ENCODE measurements around the gene MAPKBP1. TPM values are rescaled to one million over a fixed set of nuclear protein-coding genes. Genes with fewer than 3 reads are reported as not detected.
A peak's percentile ranks its signal among the peaks of the same experiment; 100 is the strongest.

Gene MAPKBP1
- total and polyA plus RNA-seq, 2 of the 13 experiments (the other 11 are each of a cell fraction or from before 2014, with no cell fraction given): 3.0 to 7.3 TPM

DNA sequence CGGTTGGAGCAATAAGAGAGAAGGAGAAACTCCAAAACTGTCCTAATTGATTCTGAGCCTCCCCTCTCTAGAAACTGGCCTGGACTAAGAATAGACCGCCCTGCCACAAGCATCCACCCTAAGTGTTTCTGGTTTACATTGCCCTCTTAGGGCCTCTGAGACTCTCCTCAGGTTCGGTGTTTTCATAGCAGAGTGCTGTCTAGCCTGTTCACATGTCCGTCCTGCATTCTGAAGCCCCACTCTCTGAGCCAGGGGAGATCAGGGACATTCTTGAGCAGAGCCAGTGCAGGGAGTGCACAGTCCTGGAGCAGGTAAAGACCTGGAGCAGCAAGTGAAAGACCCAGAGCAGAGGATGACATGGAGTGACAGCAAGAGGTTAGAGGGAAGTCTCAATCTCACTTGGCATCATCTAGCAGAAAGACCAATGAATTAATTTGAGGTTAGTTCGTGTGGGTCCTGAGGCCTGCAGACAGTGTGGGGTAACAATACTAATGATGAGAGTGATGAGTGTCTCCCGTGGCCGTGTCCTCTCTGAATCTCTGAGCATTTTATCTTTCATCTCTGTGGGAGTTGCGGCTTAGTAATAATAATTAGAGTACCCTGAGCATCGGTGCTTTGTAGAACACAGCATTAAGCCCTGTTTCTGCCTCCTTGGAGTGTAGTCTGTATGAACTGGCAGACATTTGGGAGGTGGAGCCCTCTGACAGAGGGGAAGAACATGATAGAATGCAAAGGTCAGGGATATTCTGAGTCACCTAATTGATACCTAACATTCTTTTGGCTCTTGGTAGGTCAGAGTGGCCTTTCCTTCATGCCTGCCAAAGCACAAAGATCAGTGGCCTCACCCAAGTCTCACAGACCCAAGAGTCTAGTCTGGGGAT is 24.6 kb downstream of the MAPKBP1 start:
- POLR2A ChIA-PET: no interaction called here
- Histone ChIP-seq H4K20me1 (ENCODE audit: insufficient read depth, low read length) (no peaks in the 10 kb centered on the region), H3K9me3 (ENCODE audit: low read length) (no peaks in the 10 kb centered on the region), H3K4me3 (replicated peaks in 1 of 3; ENCODE audit: insufficient read depth in 1 of 3, low read depth in 2 of 3, low read length in 3 of 3) (no peak overlapping the region), H2AFZ (ENCODE audit: low read length) (no peak overlapping the region), H3K9ac (ENCODE audit: insufficient read depth, low read depth, low read length) (no peak overlapping the region), H3K27me3 (ENCODE audit: control insufficient read depth in 1 of 2, insufficient read depth in 2 of 2, low read length in 2 of 2) (no peaks in the 10 kb centered on the region), H3K27ac (ENCODE audit: extremely low read length, insufficient read depth, low read length) (no peak overlapping the region), H3K36me3 (replicated peaks in 1 of 2; ENCODE audit: control insufficient read depth in 1 of 2, insufficient read depth in 2 of 2, low read length in 2 of 2) (no peaks in the 10 kb centered on the region), H3K4me2 (ENCODE audit: low read depth, low read length) (peak overlapping the region; percentile 23), H3K79me2 (ENCODE audit: insufficient read depth, low read length) (no peaks in the 10 kb centered on the region), H3K4me1 (ENCODE audit: insufficient read depth, low read length) (peaks cover 37% of the 10 kb centered on the region)
- CTCF ChIA-PET (ENCODE audit: low intra/inter-chr PET ratio, low total read pairs): no interaction called here
- BruUV-seq (replicated peaks): no TSS peak
- ATAC-seq (peak; percentile 85), FAIRE-seq (peak; percentile 55), DNase-seq (ENCODE audit: low spot score) (peak; percentile 56)
- 63% methylated on average over 9 of the region's 9 CpGs for WGBS (ENCODE audit: low lambda C conversion rate)
- TF ChIP-seq MAFK (conservative IDR thresholded peaks at IDR 0.05 in 1 of 2, IDR thresholded peaks at IDR 0.05 in 1 of 2; ENCODE audit: low read length in 2 of 2) (peak; percentile 43 to 52), NR2F6 (IDR thresholded peaks at IDR 0.05) (0 out of 2 replicates have a peak, but pooled peaks have one; percentile 11), NR2F6 (CRISPR knock-in tag; IDR thresholded peaks at IDR 0.05) (0 out of 2 replicates have a peak, but pooled peaks have one; percentile 18), HNF4A (CRISPR knock-in tag; IDR thresholded peaks at IDR 0.05) (0 out of 2 replicates have a peak, but pooled peaks have one; percentile 7), HES4 (CRISPR knock-in tag; IDR thresholded peaks at IDR 0.05; ENCODE audit: borderline replicate concordance) (no peak), FOSL2 (CRISPR knock-in tag; IDR thresholded peaks at IDR 0.05) (peak; percentile 45; the same call in 1 of the 2 replicates), TEAD3 (CRISPR knock-in tag; optimal IDR thresholded peaks at IDR 0.05; ENCODE audit: borderline replicate concordance) (peak; percentile 35), NR2F1 (CRISPR knock-in tag; IDR thresholded peaks at IDR 0.05) (0 out of 4 replicates have a peak, but pooled peaks of 1 of the 2 experiments have one; percentile 16)
- TF ChIP-seq, protein P1, sequence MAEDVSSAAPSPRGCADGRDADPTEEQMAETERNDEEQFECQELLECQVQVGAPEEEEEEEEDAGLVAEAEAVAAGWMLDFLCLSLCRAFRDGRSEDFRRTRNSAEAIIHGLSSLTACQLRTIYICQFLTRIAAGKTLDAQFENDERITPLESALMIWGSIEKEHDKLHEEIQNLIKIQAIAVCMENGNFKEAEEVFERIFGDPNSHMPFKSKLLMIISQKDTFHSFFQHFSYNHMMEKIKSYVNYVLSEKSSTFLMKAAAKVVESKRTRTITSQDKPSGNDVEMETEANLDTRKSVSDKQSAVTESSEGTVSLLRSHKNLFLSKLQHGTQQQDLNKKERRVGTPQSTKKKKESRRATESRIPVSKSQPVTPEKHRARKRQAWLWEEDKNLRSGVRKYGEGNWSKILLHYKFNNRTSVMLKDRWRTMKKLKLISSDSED (CRISPR knock-in tag; IDR thresholded peaks at IDR 0.05): no peak
- TF ChIP-seq, protein P2, sequence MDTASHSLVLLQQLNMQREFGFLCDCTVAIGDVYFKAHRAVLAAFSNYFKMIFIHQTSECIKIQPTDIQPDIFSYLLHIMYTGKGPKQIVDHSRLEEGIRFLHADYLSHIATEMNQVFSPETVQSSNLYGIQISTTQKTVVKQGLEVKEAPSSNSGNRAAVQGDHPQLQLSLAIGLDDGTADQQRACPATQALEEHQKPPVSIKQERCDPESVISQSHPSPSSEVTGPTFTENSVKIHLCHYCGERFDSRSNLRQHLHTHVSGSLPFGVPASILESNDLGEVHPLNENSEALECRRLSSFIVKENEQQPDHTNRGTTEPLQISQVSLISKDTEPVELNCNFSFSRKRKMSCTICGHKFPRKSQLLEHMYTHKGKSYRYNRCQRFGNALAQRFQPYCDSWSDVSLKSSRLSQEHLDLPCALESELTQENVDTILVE (CRISPR knock-in tag; IDR thresholded peaks at IDR 0.05): no peak
- TF ChIP-seq, protein P3, sequence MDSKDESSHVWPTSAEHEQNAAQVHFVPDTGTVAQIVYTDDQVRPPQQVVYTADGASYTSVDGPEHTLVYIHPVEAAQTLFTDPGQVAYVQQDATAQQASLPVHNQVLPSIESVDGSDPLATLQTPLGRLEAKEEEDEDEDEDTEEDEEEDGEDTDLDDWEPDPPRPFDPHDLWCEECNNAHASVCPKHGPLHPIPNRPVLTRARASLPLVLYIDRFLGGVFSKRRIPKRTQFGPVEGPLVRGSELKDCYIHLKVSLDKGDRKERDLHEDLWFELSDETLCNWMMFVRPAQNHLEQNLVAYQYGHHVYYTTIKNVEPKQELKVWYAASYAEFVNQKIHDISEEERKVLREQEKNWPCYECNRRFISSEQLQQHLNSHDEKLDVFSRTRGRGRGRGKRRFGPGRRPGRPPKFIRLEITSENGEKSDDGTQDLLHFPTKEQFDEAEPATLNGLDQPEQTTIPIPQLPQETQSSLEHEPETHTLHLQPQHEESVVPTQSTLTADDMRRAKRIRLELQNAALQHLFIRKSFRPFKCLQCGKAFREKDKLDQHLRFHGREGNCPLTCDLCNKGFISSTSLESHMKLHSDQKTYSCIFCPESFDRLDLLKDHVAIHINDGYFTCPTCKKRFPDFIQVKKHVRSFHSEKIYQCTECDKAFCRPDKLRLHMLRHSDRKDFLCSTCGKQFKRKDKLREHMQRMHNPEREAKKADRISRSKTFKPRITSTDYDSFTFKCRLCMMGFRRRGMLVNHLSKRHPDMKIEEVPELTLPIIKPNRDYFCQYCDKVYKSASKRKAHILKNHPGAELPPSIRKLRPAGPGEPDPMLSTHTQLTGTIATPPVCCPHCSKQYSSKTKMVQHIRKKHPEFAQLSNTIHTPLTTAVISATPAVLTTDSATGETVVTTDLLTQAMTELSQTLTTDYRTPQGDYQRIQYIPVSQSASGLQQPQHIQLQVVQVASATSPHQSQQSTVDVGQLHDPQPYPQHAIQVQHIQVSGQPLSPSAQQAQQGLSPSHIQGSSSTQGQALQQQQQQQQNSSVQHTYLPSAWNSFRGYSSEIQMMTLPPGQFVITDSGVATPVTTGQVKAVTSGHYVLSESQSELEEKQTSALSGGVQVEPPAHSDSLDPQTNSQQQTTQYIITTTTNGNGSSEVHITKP (CRISPR knock-in tag; IDR thresholded peaks at IDR 0.05; ENCODE audit: low read depth): peak; percentile 44; the same call in 1 of the 2 replicates
- intact Hi-C loops (cut with micrococcal nuclease; ENCODE audit: unreplicated experiment) (no loop called here), in situ Hi-C loops (cut with HindIII; ENCODE audit: extremely low pct_ligation_motif_present, low pct_unique_long_range_greater_than_20kb) (no loop called here)
